Measurements from ENCODE around the gene CHGA. TPM values are rescaled to one million over a fixed set of nuclear protein-coding genes. Genes with fewer than 3 reads are reported as not detected.

The CHGA gene
- total and polyA plus RNA-seq, 2 of the 13 experiments (the other 11 are each of a cell fraction or from before 2014, with no cell fraction given), result not detected

DNA sequence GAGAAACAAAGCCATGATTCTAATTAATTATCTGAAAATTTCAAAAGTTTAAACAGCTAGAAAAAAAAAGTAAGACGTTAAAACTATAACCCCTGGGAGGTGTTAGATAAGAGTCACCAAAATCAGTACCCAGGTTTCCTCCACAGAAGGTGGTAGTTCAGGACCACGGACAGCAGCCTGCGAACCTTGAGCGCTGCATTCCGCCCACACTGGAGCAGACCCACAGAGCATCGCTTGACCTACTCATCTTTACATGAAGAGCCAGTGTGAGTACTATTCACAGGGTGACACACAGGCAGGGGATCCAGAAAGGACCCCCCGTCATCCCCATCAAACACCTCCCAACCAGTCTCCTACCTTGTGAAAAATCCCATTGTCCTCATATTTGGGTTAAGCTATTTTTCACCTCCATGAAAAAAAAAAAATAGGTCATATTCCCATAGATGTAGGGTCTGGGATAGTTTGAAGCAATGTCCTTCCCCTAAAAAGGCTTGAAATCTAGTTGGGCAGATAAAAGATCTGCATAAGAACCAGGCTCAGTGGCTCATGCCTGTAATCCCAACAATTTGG is 8.8 kb upstream of the CHGA start (continued):
- TF ChIP-seq, protein P1, sequence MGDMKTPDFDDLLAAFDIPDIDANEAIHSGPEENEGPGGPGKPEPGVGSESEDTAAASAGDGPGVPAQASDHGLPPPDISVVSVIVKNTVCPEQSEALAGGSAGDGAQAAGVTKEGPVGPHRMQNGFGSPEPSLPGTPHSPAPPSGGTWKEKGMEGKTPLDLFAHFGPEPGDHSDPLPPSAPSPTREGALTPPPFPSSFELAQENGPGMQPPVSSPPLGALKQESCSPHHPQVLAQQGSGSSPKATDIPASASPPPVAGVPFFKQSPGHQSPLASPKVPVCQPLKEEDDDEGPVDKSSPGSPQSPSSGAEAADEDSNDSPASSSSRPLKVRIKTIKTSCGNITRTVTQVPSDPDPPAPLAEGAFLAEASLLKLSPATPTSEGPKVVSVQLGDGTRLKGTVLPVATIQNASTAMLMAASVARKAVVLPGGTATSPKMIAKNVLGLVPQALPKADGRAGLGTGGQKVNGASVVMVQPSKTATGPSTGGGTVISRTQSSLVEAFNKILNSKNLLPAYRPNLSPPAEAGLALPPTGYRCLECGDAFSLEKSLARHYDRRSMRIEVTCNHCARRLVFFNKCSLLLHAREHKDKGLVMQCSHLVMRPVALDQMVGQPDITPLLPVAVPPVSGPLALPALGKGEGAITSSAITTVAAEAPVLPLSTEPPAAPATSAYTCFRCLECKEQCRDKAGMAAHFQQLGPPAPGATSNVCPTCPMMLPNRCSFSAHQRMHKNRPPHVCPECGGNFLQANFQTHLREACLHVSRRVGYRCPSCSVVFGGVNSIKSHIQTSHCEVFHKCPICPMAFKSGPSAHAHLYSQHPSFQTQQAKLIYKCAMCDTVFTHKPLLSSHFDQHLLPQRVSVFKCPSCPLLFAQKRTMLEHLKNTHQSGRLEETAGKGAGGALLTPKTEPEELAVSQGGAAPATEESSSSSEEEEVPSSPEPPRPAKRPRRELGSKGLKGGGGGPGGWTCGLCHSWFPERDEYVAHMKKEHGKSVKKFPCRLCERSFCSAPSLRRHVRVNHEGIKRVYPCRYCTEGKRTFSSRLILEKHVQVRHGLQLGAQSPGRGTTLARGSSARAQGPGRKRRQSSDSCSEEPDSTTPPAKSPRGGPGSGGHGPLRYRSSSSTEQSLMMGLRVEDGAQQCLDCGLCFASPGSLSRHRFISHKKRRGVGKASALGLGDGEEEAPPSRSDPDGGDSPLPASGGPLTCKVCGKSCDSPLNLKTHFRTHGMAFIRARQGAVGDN (CRISPR knock-in tag; IDR thresholded peaks at IDR 0.05), result no peak
- TF ChIP-seq ZNF501 (CRISPR knock-in tag; IDR thresholded peaks at IDR 0.05) (0 out of 2 replicates have a peak, but pooled peaks have one; percentile 25), MED13 (CRISPR knock-in tag; IDR thresholded peaks at IDR 0.05) (peak; percentile 68; the same call in 1 of the 2 replicates), NFE2 (CRISPR knock-in tag; IDR thresholded peaks at IDR 0.05) (no peak), MIXL1 (CRISPR knock-in tag; IDR thresholded peaks at IDR 0.05) (peak; percentile 66; the same call in 1 of the 2 replicates), ZNF264 (CRISPR knock-in tag; IDR thresholded peaks at IDR 0.05) (peak; percentile 83; the same call in 1 of the 2 replicates), FOXK1 (CRISPR knock-in tag; IDR thresholded peaks at IDR 0.05; ENCODE audit: borderline replicate concordance, low read depth) (peak; percentile 63; the same call in 1 of the 2 replicates), HOXA5 (CRISPR knock-in tag; IDR thresholded peaks at IDR 0.05) (peak; percentile 87), ZNF772 (CRISPR knock-in tag; IDR thresholded peaks at IDR 0.05) (peak; percentile 70; the same call in 1 of the 2 replicates), ZNF562 (CRISPR knock-in tag; IDR thresholded peaks at IDR 0.05; ENCODE audit: borderline replicate concordance) (no peak), ZNF160 (CRISPR knock-in tag; IDR thresholded peaks at IDR 0.05) (0 out of 2 replicates have a peak, but pooled peaks have one; percentile 42), JUN (CRISPR knock-in tag; IDR thresholded peaks at IDR 0.05) (no peak), NFE2L1 (CRISPR knock-in tag; IDR thresholded peaks at IDR 0.05; ENCODE audit: borderline replicate concordance) (no peak), SMARCC2 (IDR thresholded peaks at IDR 0.05) (no peak), ZNF550 (CRISPR knock-in tag; IDR thresholded peaks at IDR 0.05; ENCODE audit: borderline replicate concordance) (no peak), ZNF749 (CRISPR knock-in tag; IDR thresholded peaks at IDR 0.05; ENCODE audit: borderline replicate concordance) (peak; percentile 81; the same call in 1 of the 2 replicates), ZNF333 (CRISPR knock-in tag; IDR thresholded peaks at IDR 0.05; ENCODE audit: borderline replicate concordance) (no peak), NCOR1 (IDR thresholded peaks at IDR 0.05; ENCODE audit: borderline replicate concordance, low read length) (no peak), YEATS2 (CRISPR knock-in tag; IDR thresholded peaks at IDR 0.05; ENCODE audit: borderline replicate concordance) (peak; percentile 33; the same call in 1 of the 2 replicates), ZMAT3 (CRISPR knock-in tag; conservative IDR thresholded peaks at IDR 0.05) (0 out of 2 replicates have a peak, but pooled peaks have one; percentile 40)
- TF ChIP-seq, protein P2, sequence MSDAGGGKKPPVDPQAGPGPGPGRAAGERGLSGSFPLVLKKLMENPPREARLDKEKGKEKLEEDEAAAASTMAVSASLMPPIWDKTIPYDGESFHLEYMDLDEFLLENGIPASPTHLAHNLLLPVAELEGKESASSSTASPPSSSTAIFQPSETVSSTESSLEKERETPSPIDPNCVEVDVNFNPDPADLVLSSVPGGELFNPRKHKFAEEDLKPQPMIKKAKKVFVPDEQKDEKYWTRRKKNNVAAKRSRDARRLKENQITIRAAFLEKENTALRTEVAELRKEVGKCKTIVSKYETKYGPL (CRISPR knock-in tag; IDR thresholded peaks at IDR 0.05), result peak; percentile 87
- TF ChIP-seq, protein P3, sequence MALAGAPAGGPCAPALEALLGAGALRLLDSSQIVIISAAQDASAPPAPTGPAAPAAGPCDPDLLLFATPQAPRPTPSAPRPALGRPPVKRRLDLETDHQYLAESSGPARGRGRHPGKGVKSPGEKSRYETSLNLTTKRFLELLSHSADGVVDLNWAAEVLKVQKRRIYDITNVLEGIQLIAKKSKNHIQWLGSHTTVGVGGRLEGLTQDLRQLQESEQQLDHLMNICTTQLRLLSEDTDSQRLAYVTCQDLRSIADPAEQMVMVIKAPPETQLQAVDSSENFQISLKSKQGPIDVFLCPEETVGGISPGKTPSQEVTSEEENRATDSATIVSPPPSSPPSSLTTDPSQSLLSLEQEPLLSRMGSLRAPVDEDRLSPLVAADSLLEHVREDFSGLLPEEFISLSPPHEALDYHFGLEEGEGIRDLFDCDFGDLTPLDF (CRISPR knock-in tag; IDR thresholded peaks at IDR 0.05), result 0 out of 2 replicates have a peak, but pooled peaks have one; percentile 34
- TF ChIP-seq, protein P4, sequence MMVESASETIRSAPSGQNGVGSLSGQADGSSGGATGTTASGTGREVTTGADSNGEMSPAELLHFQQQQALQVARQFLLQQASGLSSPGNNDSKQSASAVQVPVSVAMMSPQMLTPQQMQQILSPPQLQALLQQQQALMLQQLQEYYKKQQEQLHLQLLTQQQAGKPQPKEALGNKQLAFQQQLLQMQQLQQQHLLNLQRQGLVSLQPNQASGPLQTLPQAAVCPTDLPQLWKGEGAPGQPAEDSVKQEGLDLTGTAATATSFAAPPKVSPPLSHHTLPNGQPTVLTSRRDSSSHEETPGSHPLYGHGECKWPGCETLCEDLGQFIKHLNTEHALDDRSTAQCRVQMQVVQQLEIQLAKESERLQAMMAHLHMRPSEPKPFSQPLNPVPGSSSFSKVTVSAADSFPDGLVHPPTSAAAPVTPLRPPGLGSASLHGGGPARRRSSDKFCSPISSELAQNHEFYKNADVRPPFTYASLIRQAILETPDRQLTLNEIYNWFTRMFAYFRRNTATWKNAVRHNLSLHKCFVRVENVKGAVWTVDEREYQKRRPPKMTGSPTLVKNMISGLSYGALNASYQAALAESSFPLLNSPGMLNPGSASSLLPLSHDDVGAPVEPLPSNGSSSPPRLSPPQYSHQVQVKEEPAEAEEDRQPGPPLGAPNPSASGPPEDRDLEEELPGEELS (CRISPR knock-in tag; IDR thresholded peaks at IDR 0.05), result 0 out of 2 replicates have a peak, but pooled peaks have one; percentile 27
